Measurements from ENCODE around the gene ZNF346.

GRCh38 chr5:177027665-177028064 lies 5.2 kb downstream of the ZNF346 start:
- TF ChIP-seq TAF1 (IDR thresholded peaks at IDR 0.05; ENCODE audit: low read depth) (no peak), ZBTB7A (IDR thresholded peaks at IDR 0.05; ENCODE audit: low read depth) (no peak), RAD21 (IDR thresholded peaks at IDR 0.05; ENCODE audit: low read depth) (no peak), REST (IDR thresholded peaks at IDR 0.05; ENCODE audit: low read depth) (no peak), NFIC (IDR thresholded peaks at IDR 0.05) (no peak), MAX (IDR thresholded peaks at IDR 0.05) (no peak)
